Esophagus squamous epithelium (tissue), 5 donors: Measurements from ENCODE around the gene GTSF1L. TPM values are rescaled to one million over a fixed set of nuclear protein-coding genes. Genes with fewer than 3 reads are reported as not detected.

ENCODE experiments used
- DNase-seq: peaks from one replicate; lab custom pipeline; 2025; lab: John Stamatoyannopoulos, UW
- H3K27ac ChIP-seq, 4 donors: fragments of 200-600 bp; sonication (generic); one replicate each; pipeline ENCODE4 v1.5.1; 2016 to 2019; ENCODE audit warnings: mild to moderate bottlenecking in 1 of 4
- H3K27me3 ChIP-seq, 4 donors: fragments of 200-600 bp; sonication (generic); 1 replicate in 3 of 4; 2 replicates in 1 of 4; pipeline versions ENCODE4 v1.5.1 to v1.6.0; 2017 to 2021; ENCODE audit warnings: antibody characterized with exemption in 1 of 4
- H3K36me3 ChIP-seq, 3 donors: fragments of 200-600 bp; sonication (generic); one replicate each; pipeline ENCODE4 v1.5.1; 2016 to 2019
- H3K4me1 ChIP-seq, 3 donors: fragments of 200-600 bp; sonication (generic); one replicate each; pipeline ENCODE4 v1.5.1; 2017 to 2019
- H3K4me3 ChIP-seq, 4 donors: fragments of 200-600 bp; sonication (generic); 1 replicate in 3 of 4; 2 replicates in 1 of 4; pipeline ENCODE4 v1.5.1; 2016 to 2019; ENCODE audit warnings: mild to moderate bottlenecking in 2 of 4, moderate library complexity in 1 of 4
- H3K9me3 ChIP-seq, 3 donors: fragments of 200-600 bp; sonication (generic); one replicate each; pipeline ENCODE4 v1.5.1; 2016 to 2019
- CTCF ChIP-seq, 6 experiments: fragments of 450-650 bp in 4 of 6; fragments of 200-600 bp in 2 of 6; sonication (generic) in 2 of 6; IDR thresholded peaks; one replicate each; pipeline ENCODE4 v1.5.1; 2016 to 2019; ENCODE audit warnings: antibody characterized with exemption in 6 of 6, mild to moderate bottlenecking in 4 of 6, moderate library complexity in 4 of 6
- POLR2A ChIP-seq, 4 donors: fragments of 450-650 bp; IDR thresholded peaks; one replicate each; pipeline ENCODE4 v1.6.1; 2017; ENCODE audit warnings: antibody characterized with exemption in 4 of 4, mild to moderate bottlenecking in 4 of 4, moderate library complexity in 3 of 4
- WGBS, 2 donors: methylation state at CpG; one replicate each; pipeline ENCODE4 v1.1.5; 2018; 5-methylcytosine and 5-hydroxymethylcytosine counted together
- intact Hi-C: fragments of 100-400 bp; cut with DNase I; formaldehyde crosslinking; loops from one replicate; pipeline ENCODE4 v1.15.0; 2022
- total RNA-seq, 4 donors: library from RNA; depleted of rRNA; stranded (reverse); fragments of >200 nt; gene quantifications; one replicate each; pipeline ENCODE4 v1.1.0, GENCODE V29; 2016
- donor health status: DM: yes; HTN: yes; CAD: no.

Gene GTSF1L
- total RNA-seq, 4 donors from 2014 or later = not detected

- Histone ChIP-seq H3K4me3 (no peak overlapping the region), H3K27me3 (peaks cover 0 to 4% (median 0%) of the 10 kb centered on the region in 4 donors), H3K9me3 (no peaks in the 10 kb centered on the region), H3K27ac (no peak overlapping the region), H3K36me3 (no peaks in the 10 kb centered on the region), H3K4me1 (peaks cover 0 to 8% (median 2%) of the 10 kb centered on the region in 3 donors)
- intact Hi-C loops = loop anchor here (10.0 kb wide), 1 partner anchor 419 kb away; no protein-coding TSS in a partner anchor
- WGBS, 2 donors = 84 to 88% methylated on average over 8 of the region's 8 CpGs
- TF ChIP-seq POLR2A (IDR thresholded peaks at IDR 0.05) (no peak), CTCF (IDR thresholded peaks at IDR 0.05) (no peak)
- DNase-seq = no peak
These were observed 29.0 kb upstream of the GTSF1L start for GRCh38 chr20:43755851-43756250.

GRCh38 chr20:43755390-43755789, 28.6 kb upstream of the GTSF1L start:
- DNase-seq = no peak
- intact Hi-C loops = loop anchor here (10.0 kb wide), 1 partner anchor 419 kb away; no protein-coding TSS in a partner anchor
- no peak overlapping the region for H3K4me3 ChIP-seq
- TF ChIP-seq POLR2A (IDR thresholded peaks at IDR 0.05) (no peak), CTCF (IDR thresholded peaks at IDR 0.05) (no peak)
- 79 to 80% methylated on average over 7 of the region's 7 CpGs for WGBS, 2 donors
- H3K9me3 ChIP-seq = no peaks in the 10 kb centered on the region
- no peaks in the 10 kb centered on the region for H3K36me3 ChIP-seq
- peaks cover 0 to 8% (median 6%) of the 10 kb centered on the region in 3 donors for H3K4me1 ChIP-seq
- H3K27ac ChIP-seq = no peak overlapping the region
- peaks cover 0 to 4% (median 0%) of the 10 kb centered on the region in 4 donors for H3K27me3 ChIP-seq

- peaks cover 0 to 30% (median 0%) of the 10 kb centered on the region in 4 donors for H3K27me3 ChIP-seq
- no peaks in the 10 kb centered on the region for H3K9me3 ChIP-seq
- DNase-seq = peak; percentile 7
- H3K36me3 ChIP-seq = no peaks in the 10 kb centered on the region
- WGBS, 2 donors = 51 to 61% methylated on average over 12 to 13 of the region's 13 CpGs
- no peak overlapping the region for H3K4me3 ChIP-seq
- TF ChIP-seq POLR2A (IDR thresholded peaks at IDR 0.05) (no peak), CTCF (IDR thresholded peaks at IDR 0.05) (no peak)
- intact Hi-C loops = loop anchor here (10.0 kb wide), 1 partner anchor 422 kb away; no protein-coding TSS in a partner anchor
- H3K27ac ChIP-seq = peak overlapping the region; percentile 24 to 86 (median 68)
- H3K4me1 ChIP-seq = peaks cover 6 to 16% (median 12%) of the 10 kb centered on the region in 3 donors
These were observed 25.9 kb upstream of the GTSF1L start for GRCh38 chr20:43752561-43753301.

GRCh38 chr20:43752051-43752360, 25.2 kb upstream of the GTSF1L start:
- peak overlapping the region; percentile 24 to 86 (median 68) for H3K27ac ChIP-seq
- WGBS, 2 donors = 56 to 86% methylated on average over 2 to 4 of the region's 4 CpGs
- DNase-seq = no peak
- H3K36me3 ChIP-seq = no peaks in the 10 kb centered on the region
- H3K27me3 ChIP-seq = peaks cover 0 to 36% (median 0%) of the 10 kb centered on the region in 4 donors
- no peak overlapping the region for H3K4me3 ChIP-seq
- H3K4me1 ChIP-seq = peaks cover 6 to 16% (median 12%) of the 10 kb centered on the region in 3 donors
- TF ChIP-seq CTCF (IDR thresholded peaks at IDR 0.05) = no peak
- TF ChIP-seq POLR2A (IDR thresholded peaks at IDR 0.05) = no peak
- intact Hi-C loops = loop anchor here (10.0 kb wide), 1 partner anchor 423 kb away; no protein-coding TSS in a partner anchor
- no peaks in the 10 kb centered on the region for H3K9me3 ChIP-seq
